A673 (cell line): Measurements from ENCODE around the gene EGR4. TPM values are rescaled to one million over a fixed set of nuclear protein-coding genes. Genes with fewer than 3 reads are reported as not detected.

Experiments used
- BruUV-seq: library from RNA; stranded (reverse); fragments of 400-500 nt; replicated peaks from 2 replicates; lab custom pipeline; 2021; lab: Mats Ljungman, UMichigan
- CTCF ChIA-PET: fragments of 300-600 bp; sonication (Branson Sonifier 250); formaldehyde crosslinking; loops from one replicate; lab custom pipeline; 2022; ENCODE audit warnings: antibody characterized with exemption; lab: Charles Lee
- POLR2A ChIA-PET: fragments of 300-600 bp; sonication (Branson Sonifier 250); formaldehyde crosslinking; loops from one replicate; lab custom pipeline; 2022; ENCODE audit warnings: antibody characterized with exemption; ENCODE audit not compliant: low non-redundant PET; lab: Charles Lee
- DNase-seq: peaks from one replicate; pipeline ENCODE4 v3.0.0-alpha.2; 2015; ENCODE audit warnings: low spot score
- H3K27ac ChIP-seq: fragments of 200-600 bp; sonication (generic); 2 replicates; pipeline ENCODE4 v1.5.1; 2016; ENCODE audit warnings: mixed run types, low read depth, mild to moderate bottlenecking, mixed read lengths, antibody characterized with exemption, low read length; ENCODE audit not compliant: poor library complexity, severe bottlenecking
- H3K27me3 ChIP-seq: fragments of 200-600 bp; sonication (generic); replicated peaks from 2 replicates; pipeline ENCODE4 v1.6.1; 2017; ENCODE audit warnings: mixed run types, low read depth, mild to moderate bottlenecking, mixed read lengths, antibody characterized with exemption, low read length; ENCODE audit not compliant: insufficient read depth, poor library complexity
- H3K36me3 ChIP-seq: fragments of 200-600 bp; sonication (generic); 2 replicates; pipeline ENCODE4 v1.6.1; 2016; ENCODE audit warnings: mixed run types, mild to moderate bottlenecking, mixed read lengths, antibody characterized with exemption, low read length; ENCODE audit not compliant: insufficient read depth, poor library complexity, severe bottlenecking
- H3K4me1 ChIP-seq: fragments of 200-600 bp; sonication (generic); 2 replicates; pipeline ENCODE4 v1.6.1; 2017; ENCODE audit warnings: mixed run types, mild to moderate bottlenecking, mixed read lengths, antibody characterized with exemption, low read length; ENCODE audit not compliant: insufficient read depth, poor library complexity, severe bottlenecking
- H3K4me3 ChIP-seq: fragments of 200-600 bp; sonication (generic); 2 replicates; pipeline ENCODE4 v1.5.1; 2016; ENCODE audit warnings: low read depth, mixed run types, mild to moderate bottlenecking, mixed read lengths, low read length; ENCODE audit not compliant: poor library complexity, severe bottlenecking
- H3K9me3 ChIP-seq: fragments of 200-600 bp; sonication (generic); 2 replicates; pipeline ENCODE4 v1.6.1; 2016; ENCODE audit warnings: mixed run types, low read depth, mild to moderate bottlenecking, mixed read lengths, antibody characterized with exemption, low read length; ENCODE audit not compliant: poor library complexity, severe bottlenecking
- EZH2 ChIP-seq: fragments of 200-600 bp; sonication (generic); IDR thresholded peaks from 2 replicates; pipeline ENCODE4 v1.6.1; 2017; ENCODE audit warnings: borderline replicate concordance, low read depth, mild to moderate bottlenecking, mixed read lengths, antibody characterized with exemption, low read length; ENCODE audit not compliant: poor library complexity, severe bottlenecking
- intact Hi-C: fragments of 100-400 bp; cut with micrococcal nuclease; formaldehyde crosslinking; loops from one replicate; pipeline ENCODE4 v1.10.0; 2022; ENCODE audit not compliant: unreplicated experiment
- total RNA-seq: library from RNA; stranded (reverse); gene quantifications from 2 replicates; pipeline ENCODE4 v1.2.3, GENCODE V29; 2021
- TF ChIP-seq, protein P1 (sequence below): fragments of 300-800, 200-600 bp; sonication (generic); conservative IDR thresholded peaks from 2 replicates; pipeline ENCODE4 v1.5.1; 2017; ENCODE audit warnings: low read depth, mild to moderate bottlenecking, antibody characterized with exemption, low read length, moderate library complexity, mixed read lengths

EGR4 gene
- total RNA-seq, 1 experiment from 2014 or later, result 1.9 TPM

GRCh38 chr2:73253400-73253799 lies 39.9 kb downstream of the EGR4 start:
- Histone ChIP-seq H3K4me1 (no peaks in the 10 kb centered on the region), H3K27me3 (no peaks in the 10 kb centered on the region), H3K27ac (no peak overlapping the region), H3K4me3 (no peak overlapping the region), H3K9me3 (no peaks in the 10 kb centered on the region), H3K36me3 (peaks cover 61% of the 10 kb centered on the region)
- intact Hi-C loops, result no loop called here
- BruUV-seq, result no TSS peak
- no peak for DNase-seq
- ChIA-PET CTCF (no interaction called here), POLR2A (no interaction called here)
- TF ChIP-seq, protein P1, sequence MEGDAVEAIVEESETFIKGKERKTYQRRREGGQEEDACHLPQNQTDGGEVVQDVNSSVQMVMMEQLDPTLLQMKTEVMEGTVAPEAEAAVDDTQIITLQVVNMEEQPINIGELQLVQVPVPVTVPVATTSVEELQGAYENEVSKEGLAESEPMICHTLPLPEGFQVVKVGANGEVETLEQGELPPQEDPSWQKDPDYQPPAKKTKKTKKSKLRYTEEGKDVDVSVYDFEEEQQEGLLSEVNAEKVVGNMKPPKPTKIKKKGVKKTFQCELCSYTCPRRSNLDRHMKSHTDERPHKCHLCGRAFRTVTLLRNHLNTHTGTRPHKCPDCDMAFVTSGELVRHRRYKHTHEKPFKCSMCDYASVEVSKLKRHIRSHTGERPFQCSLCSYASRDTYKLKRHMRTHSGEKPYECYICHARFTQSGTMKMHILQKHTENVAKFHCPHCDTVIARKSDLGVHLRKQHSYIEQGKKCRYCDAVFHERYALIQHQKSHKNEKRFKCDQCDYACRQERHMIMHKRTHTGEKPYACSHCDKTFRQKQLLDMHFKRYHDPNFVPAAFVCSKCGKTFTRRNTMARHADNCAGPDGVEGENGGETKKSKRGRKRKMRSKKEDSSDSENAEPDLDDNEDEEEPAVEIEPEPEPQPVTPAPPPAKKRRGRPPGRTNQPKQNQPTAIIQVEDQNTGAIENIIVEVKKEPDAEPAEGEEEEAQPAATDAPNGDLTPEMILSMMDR, result no peak
- TF ChIP-seq EZH2, result no peak

- no TSS peak for BruUV-seq
- no peaks in the 10 kb centered on the region for H3K4me1 ChIP-seq
- ChIA-PET CTCF (no interaction called here), POLR2A (no interaction called here)
- no peak overlapping the region for H3K4me3 ChIP-seq
- H3K9me3 ChIP-seq, result no peaks in the 10 kb centered on the region
- H3K36me3 ChIP-seq, result peaks cover 67% of the 10 kb centered on the region
- intact Hi-C loops, result no loop called here
- no peaks in the 10 kb centered on the region for H3K27me3 ChIP-seq
- no peak for DNase-seq
- TF ChIP-seq EZH2, result no peak
- TF ChIP-seq, protein P1, result no peak
- no peak overlapping the region for H3K27ac ChIP-seq
These were observed 40.9 kb downstream of the EGR4 start for GRCh38 chr2:73252238-73253027.

DNA sequence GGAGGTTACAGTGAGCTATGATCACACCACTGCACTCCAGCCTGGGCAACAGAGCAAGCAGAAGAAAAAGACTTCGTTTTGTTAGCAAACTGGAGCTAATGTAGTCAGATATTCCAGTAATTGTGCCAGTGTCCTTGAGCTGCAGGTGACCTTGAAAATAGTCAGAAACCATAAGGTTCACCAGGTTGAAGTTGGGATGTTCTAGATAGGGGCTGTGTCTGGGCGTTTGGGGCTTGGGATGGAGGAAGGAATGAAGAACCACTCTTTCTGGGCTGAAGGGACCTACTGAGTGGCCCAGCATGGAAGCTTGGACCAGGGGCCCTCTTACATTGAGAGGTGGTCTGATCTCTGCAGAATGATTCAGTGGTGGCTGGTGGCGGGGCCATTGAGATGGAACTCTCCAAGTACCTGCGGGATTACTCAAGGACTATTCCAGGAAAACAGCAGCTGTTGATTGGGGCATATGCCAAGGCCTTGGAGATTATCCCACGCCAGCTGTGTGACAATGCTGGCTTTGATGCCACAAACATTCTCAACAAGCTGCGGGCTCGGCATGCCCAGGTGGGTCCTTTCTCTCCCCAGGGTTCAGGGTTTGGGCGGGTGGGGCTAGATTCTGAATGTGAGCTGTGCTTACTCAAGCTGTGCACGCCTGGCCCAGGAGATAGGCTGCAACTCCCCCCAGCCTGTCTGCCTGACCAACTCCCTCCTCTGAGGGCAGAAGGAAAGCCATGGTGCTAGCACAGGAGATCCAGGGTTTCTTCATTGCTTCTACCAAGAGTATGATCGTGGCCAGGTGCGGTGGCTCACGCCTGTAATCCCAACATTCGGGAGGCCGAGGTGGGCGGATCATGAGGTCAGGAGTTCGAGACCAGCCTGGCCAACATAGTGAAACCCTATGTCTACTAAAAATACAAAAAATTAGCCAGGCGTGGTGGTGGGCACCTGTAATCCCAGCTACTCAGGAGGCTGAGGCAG lies 42.2 kb downstream of the EGR4 start:
- intact Hi-C loops, result no loop called here
- ChIA-PET CTCF (interaction anchor here (0.6 kb wide), 1 partner anchor 13 kb away, joined by 3 read pairs; no protein-coding TSS in a partner anchor), POLR2A (no interaction called here)
- Histone ChIP-seq H3K9me3 (no peaks in the 10 kb centered on the region), H3K4me3 (no peak overlapping the region), H3K36me3 (peaks cover 80% of the 10 kb centered on the region), H3K27ac (no peak overlapping the region), H3K27me3 (no peaks in the 10 kb centered on the region), H3K4me1 (no peaks in the 10 kb centered on the region)
- DNase-seq, result no peak
- no TSS peak for BruUV-seq
- TF ChIP-seq, protein P1, result no peak
- no peak for TF ChIP-seq EZH2
